Natural killer cell (primary cell): ENCODE results near the gene DMRTA2. TPM values are rescaled to one million over a fixed set of nuclear protein-coding genes. Genes with fewer than 3 reads are reported as not detected.

Experiments
- ATAC-seq, 3 donors: fragments of 150-1000 bp in 2 of 3; fragments of 200-7000 bp in 1 of 3; cut with Tn5 transposase; 1 replicate in 1 of 3; 2 replicates in 2 of 3; pipeline ENCODE4 v1.10.0; 2021; ENCODE audit warnings: mild to moderate bottlenecking in 2 of 3, moderate library complexity in 2 of 3
- DNase-seq, 2 donors: peaks; one replicate each; pipeline versions ENCODE4 v3.0.0 to v3.0.0-alpha.2; 2013 to 2021; ENCODE audit warnings: mixed read lengths in 1 of 2
- H3K27ac ChIP-seq: one replicate; pipeline ENCODE4 v1.5.1; 2013; ENCODE audit warnings: mild to moderate bottlenecking, low read length
- H3K27me3 ChIP-seq: one replicate; pipeline ENCODE4 v1.6.1; 2013; ENCODE audit warnings: low read length; ENCODE audit not compliant: control insufficient read depth, insufficient read depth
- H3K36me3 ChIP-seq: one replicate; pipeline ENCODE4 v1.6.1; 2013; ENCODE audit warnings: low read length; ENCODE audit not compliant: control insufficient read depth, insufficient read depth
- H3K4me1 ChIP-seq: one replicate; pipeline ENCODE4 v1.6.1; 2013; ENCODE audit warnings: low read length; ENCODE audit not compliant: control insufficient read depth, insufficient read depth
- H3K4me3 ChIP-seq: one replicate; pipeline ENCODE4 v1.5.1; 2013; ENCODE audit warnings: low read length
- H3K9me3 ChIP-seq: one replicate; pipeline ENCODE4 v1.6.1; 2013; ENCODE audit warnings: low read length; ENCODE audit not compliant: control insufficient read depth, insufficient read depth
- H3K27ac Mint-ChIP-seq, 2 donors: one replicate each; pipeline ENCODE4 v1.8.0; 2022; ENCODE audit warnings: mild to moderate bottlenecking in 2 of 2, mixed read lengths in 2 of 2, moderate library complexity in 1 of 2
- H3K27me3 Mint-ChIP-seq, 2 donors: one replicate each; pipeline ENCODE4 v1.8.0; 2022; ENCODE audit warnings: low read depth in 2 of 2, mixed read lengths in 2 of 2
- H3K36me3 Mint-ChIP-seq: one replicate; pipeline ENCODE4 v1.8.0; 2022; ENCODE audit warnings: mixed read lengths
- H3K4me1 Mint-ChIP-seq, 2 donors: one replicate each; pipeline ENCODE4 v1.8.0; 2022; ENCODE audit warnings: mixed read lengths in 2 of 2
- H3K4me3 Mint-ChIP-seq: one replicate; pipeline ENCODE4 v1.8.0; 2022; ENCODE audit warnings: mild to moderate bottlenecking, moderate library complexity, mixed read lengths
- H3K9me3 Mint-ChIP-seq, 2 donors: one replicate each; pipeline ENCODE4 v1.8.0; 2022; ENCODE audit warnings: mixed read lengths in 2 of 2
- CTCF ChIP-seq: fragments of 200-600 bp; IDR thresholded peaks from one replicate; pipeline ENCODE4 v1.8.0; 2022; ENCODE audit warnings: antibody characterized with exemption
- WGBS: methylation state at CpG from one replicate; pipeline ENCODE4 v1.1.7; 2013; ENCODE audit warnings: missing lambda C conversion rate; ENCODE audit not compliant: insufficient coverage; 5-methylcytosine and 5-hydroxymethylcytosine counted together
- intact Hi-C: fragments of 100-400 bp; cut with micrococcal nuclease; formaldehyde crosslinking; loops from one replicate; pipeline ENCODE4 v1.14.2; 2022
- total RNA-seq, 4 donors: library from RNA; stranded (reverse); fragments of 120-200 nt in 1 of 4; gene quantifications; one replicate each; pipeline versions ENCODE4 v1.2.3 to v1.2.4, GENCODE V29; 2013 to 2022

DMRTA2 gene
- total RNA-seq, 3 donors from 2014 or later (not counting 1 experiment from before 2014, with no cell fraction given): not detected

GRCh38 chr1:50417507-50417906 lies 5.7 kb downstream of the DMRTA2 start:
- no peak for ATAC-seq
- H3K4me3 Mint-ChIP-seq: no peak overlapping the region
- intact Hi-C loops: no loop called here
- Histone ChIP-seq H3K9me3 (no peaks in the 10 kb centered on the region), H3K27ac (no peak overlapping the region), H3K27me3 (peaks cover 55% of the 10 kb centered on the region), H3K36me3 (no peaks in the 10 kb centered on the region), H3K4me1 (peaks cover 16% of the 10 kb centered on the region), H3K4me3 (no peak overlapping the region)
- peaks cover 8% of the 10 kb centered on the region for H3K36me3 Mint-ChIP-seq
- no peaks in the 10 kb centered on the region for H3K9me3 Mint-ChIP-seq
- peaks cover 73 to 77% of the 10 kb centered on the region in 2 donors for H3K27me3 Mint-ChIP-seq
- WGBS: 14% methylated on average over 23 of the region's 23 CpGs
- H3K4me1 Mint-ChIP-seq: peaks cover 25 to 34% of the 10 kb centered on the region in 2 donors
- no peak overlapping the region for H3K27ac Mint-ChIP-seq
- DNase-seq: no peak
- TF ChIP-seq CTCF: no peak

- no peak overlapping the region for H3K27ac ChIP-seq
- no peaks in the 10 kb centered on the region for H3K9me3 Mint-ChIP-seq
- no peaks in the 10 kb centered on the region for H3K9me3 ChIP-seq
- no peak for DNase-seq
- no peak overlapping the region for H3K27ac Mint-ChIP-seq
- H3K36me3 ChIP-seq: no peaks in the 10 kb centered on the region
- H3K4me1 ChIP-seq: peaks cover 16% of the 10 kb centered on the region
- H3K36me3 Mint-ChIP-seq: peaks cover 3% of the 10 kb centered on the region
- intact Hi-C loops: no loop called here
- H3K4me1 Mint-ChIP-seq: peaks cover 19 to 27% of the 10 kb centered on the region in 2 donors
- no peak overlapping the region for H3K4me3 ChIP-seq
- H3K27me3 ChIP-seq: peaks cover 52% of the 10 kb centered on the region
- TF ChIP-seq CTCF: no peak
- H3K27me3 Mint-ChIP-seq: peaks cover 68 to 72% of the 10 kb centered on the region in 2 donors
- no peak overlapping the region for H3K4me3 Mint-ChIP-seq
- 9% methylated on average over 39 of the region's 46 CpGs for whole genome bisulfite sequencing
- no peak for ATAC-seq
These were observed 6.4 kb downstream of the DMRTA2 start for GRCh38 chr1:50416553-50417453.

GRCh38 chr1:50416150-50416527 lies 7.1 kb downstream of the DMRTA2 start:
- Mint-ChIP-seq H3K27ac (no peak overlapping the region), H3K36me3 (no peaks in the 10 kb centered on the region), H3K4me3 (no peak overlapping the region), H3K4me1 (peaks cover 16 to 25% of the 10 kb centered on the region in 2 donors), H3K9me3 (no peaks in the 10 kb centered on the region), H3K27me3 (peaks cover 63 to 73% of the 10 kb centered on the region in 2 donors)
- no peak for TF ChIP-seq CTCF
- peaks cover 48% of the 10 kb centered on the region for H3K27me3 ChIP-seq
- H3K36me3 ChIP-seq: no peaks in the 10 kb centered on the region
- 6% methylated on average over 25 of the region's 25 CpGs for WGBS
- H3K4me3 ChIP-seq: no peak overlapping the region
- intact Hi-C loops: no loop called here
- ATAC-seq (no peak), DNase-seq (no peak)
- H3K9me3 ChIP-seq: no peaks in the 10 kb centered on the region
- H3K27ac ChIP-seq: no peak overlapping the region
- H3K4me1 ChIP-seq: peaks cover 16% of the 10 kb centered on the region
